ENCODE measurements around the gene LPO.

- TF ChIP-seq CTCF (IDR thresholded peaks at IDR 0.05; ENCODE audit: poor library complexity, severe bottlenecking) (no peak), POLR2AphosphoS5 (IDR thresholded peaks at IDR 0.05) (no peak), EP300 (conservative IDR thresholded peaks at IDR 0.05; ENCODE audit: poor library complexity, severe bottlenecking) (no peak), EZH2 (IDR thresholded peaks at IDR 0.05; ENCODE audit: borderline replicate concordance, insufficient read depth, low read length, poor library complexity, severe bottlenecking) (no peak), MXI1 (conservative IDR thresholded peaks at IDR 0.05; ENCODE audit: poor library complexity, severe bottlenecking) (no peak), SMC3 (conservative IDR thresholded peaks at IDR 0.05; ENCODE audit: poor library complexity) (no peak), TAF1 (IDR thresholded peaks at IDR 0.05; ENCODE audit: low read depth) (no peak), RAD21 (conservative IDR thresholded peaks at IDR 0.05) (no peak)
Observed at GRCh38 chr17:58192612-58193011, 45.8 kb upstream of the LPO start, which contains the start of gene EPX.
